GM18505 (cell line): ENCODE data around the gene ENPP5.

ENCODE experiments used
- ATAC-seq: cut with Tn5 transposase; IDR thresholded peaks from one replicate; pipeline ENCODE4 v1.9.1; 2021; ENCODE audit not compliant: unreplicated experiment
- POLR2A ChIP-seq: IDR thresholded peaks from 4 replicates; pipeline ENCODE4 v1.6.1; 2011; ENCODE audit warnings: borderline replicate concordance; ENCODE audit not compliant: insufficient read depth, insufficient read length; ENCODE audit errors: extremely low read depth

The ENPP5 gene

GRCh38 chr6:46170357-46171289 is at the start of gene ENPP5:
Gene ENPP5 (minus strand): TSS chr6:46170980. CDS start chr6:46168262, 2,718 bp downstream.
- peak; percentile 97 for ATAC-seq
- TF ChIP-seq POLR2A: no peak

GRCh38 chr6:46219661-46220060 is 48.9 kb upstream of the ENPP5 start:
- TF ChIP-seq POLR2A: no peak
- ATAC-seq: no peak

DNA sequence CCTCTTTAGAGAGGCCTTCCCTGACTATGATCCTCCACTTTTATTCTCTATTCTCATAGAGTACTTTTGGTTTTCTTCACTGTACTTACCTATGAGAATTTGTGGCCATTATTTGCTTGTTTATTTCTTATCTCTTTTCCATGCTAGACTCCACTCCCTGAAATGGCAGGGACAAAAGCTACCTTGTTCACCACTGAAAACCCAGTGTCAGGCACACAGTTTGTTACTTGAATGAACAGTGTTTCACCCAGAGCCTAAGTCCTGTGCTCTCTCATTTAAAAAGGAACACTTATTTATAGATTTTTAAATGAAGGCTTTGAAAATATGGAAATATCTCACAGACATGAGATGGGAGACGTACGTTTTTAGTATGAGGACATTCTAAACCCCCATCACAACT is 47.7 kb upstream of the ENPP5 start:
- no peak for ATAC-seq
- TF ChIP-seq POLR2A: no peak

DNA sequence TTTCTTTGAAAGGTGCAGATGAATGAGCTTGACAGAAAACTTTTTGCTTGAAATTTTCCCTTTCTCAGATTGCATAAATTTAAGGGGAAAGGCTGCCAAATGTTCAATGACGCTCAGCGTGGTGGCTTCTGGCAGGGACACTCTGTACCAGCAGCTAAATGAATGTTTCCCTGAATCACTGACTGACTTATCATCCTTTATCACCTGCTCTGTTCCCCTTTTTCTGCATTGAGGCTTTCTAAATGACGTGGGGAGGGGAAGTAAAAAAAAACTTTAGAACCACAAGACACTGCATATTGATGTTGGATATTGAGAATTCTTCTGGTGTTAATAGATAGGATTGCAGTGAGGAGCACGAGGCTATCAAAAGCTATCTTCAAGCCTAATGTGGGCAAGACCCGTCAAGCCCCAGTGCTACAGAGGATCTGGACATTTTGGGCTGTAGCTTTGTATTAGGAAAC is 46.9 kb upstream of the ENPP5 start:
- peak; percentile 71 for ATAC-seq
- TF ChIP-seq POLR2A: no peak

DNA sequence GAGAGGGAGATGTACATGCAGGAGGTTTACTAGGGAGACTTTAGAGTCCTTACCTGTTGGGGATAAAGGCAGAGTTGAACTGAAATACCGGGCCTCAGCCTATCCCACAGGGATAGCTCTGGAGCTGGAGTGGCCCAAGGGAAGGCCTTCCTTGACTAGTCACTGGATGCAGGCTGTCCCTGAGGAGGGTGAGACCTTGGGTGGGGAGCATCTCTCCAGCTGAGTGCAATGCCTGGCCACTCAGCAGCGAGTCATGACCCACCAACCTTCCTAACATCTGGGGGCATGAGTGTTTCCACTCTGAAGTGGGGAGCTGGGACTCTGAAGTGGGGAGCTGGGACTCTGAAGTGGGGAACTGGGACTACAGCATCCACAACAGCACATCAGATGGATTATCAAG is 46.1 kb upstream of the ENPP5 start:
- ATAC-seq: no peak
- no peak for TF ChIP-seq POLR2A

- no peak for TF ChIP-seq POLR2A
- no peak for ATAC-seq
Measured at GRCh38 chr6:46215777-46216176, 45.0 kb upstream of the ENPP5 start.

DNA sequence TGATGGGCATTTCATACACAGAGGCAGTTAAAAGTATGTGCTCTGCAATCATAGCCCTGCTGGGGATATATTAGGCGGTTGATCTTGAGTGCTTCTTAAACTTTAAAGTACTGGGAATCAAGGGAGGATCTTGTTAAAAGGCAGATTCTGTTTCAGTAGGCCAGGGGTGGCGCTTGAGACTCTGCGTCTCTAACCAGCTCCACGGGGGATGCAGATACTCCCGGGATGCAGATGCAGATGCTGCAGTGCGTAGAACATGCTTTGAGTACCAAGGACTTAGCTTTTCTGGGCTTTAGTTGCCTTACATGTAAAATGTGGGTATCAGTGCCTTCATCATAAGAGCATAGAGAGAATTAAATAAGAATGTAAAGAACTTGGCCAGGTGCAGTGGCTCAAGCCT is 44.4 kb upstream of the ENPP5 start:
- no peak for TF ChIP-seq POLR2A

DNA sequence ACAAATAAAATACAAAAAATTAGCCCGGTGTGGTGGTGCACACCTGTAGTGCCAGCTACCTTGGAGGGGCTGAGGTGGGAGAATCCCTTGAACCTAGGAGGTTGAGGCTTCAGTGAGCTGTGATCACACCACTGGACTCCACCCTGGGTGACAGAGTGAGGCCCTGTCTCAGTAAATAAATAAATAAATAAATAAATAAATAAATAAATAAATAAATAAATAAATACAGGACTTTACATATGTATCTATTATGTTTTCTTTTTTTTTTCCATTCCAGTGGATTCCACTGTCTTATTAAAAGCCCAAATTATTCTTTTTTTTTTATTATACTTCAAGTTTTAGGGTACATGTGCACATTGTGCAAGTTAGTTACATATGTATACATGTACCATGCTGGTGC is 41.1 kb upstream of the ENPP5 start:
- ATAC-seq: no peak
- no peak for TF ChIP-seq POLR2A

More for the DNA sequence above, 44.4 kb upstream of the ENPP5 start:
- ATAC-seq: no peak

GRCh38 chr6:46210294-46210693 is 39.5 kb upstream of the ENPP5 start:
- no peak for TF ChIP-seq POLR2A
- no peak for ATAC-seq

DNA sequence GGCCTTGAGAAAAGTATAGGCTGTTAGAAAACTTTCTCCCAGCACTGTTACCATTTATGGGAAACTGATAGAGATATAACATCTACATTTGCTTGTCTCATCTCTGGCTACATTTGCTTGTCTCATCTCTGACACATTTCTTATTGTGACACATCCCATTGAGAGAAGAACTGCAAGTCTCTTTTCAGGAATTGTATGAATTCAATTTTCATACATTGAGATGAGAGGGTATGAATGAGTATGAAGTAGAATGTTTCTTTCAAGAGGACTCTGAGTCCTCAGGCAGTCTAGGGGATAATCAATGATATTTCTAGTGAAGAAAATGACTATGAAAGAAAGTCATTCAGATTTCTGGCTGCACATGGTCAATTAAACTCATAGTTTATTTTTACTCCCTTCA is 37.5 kb upstream of the ENPP5 start:
- ATAC-seq: no peak
- no peak for TF ChIP-seq POLR2A

DNA sequence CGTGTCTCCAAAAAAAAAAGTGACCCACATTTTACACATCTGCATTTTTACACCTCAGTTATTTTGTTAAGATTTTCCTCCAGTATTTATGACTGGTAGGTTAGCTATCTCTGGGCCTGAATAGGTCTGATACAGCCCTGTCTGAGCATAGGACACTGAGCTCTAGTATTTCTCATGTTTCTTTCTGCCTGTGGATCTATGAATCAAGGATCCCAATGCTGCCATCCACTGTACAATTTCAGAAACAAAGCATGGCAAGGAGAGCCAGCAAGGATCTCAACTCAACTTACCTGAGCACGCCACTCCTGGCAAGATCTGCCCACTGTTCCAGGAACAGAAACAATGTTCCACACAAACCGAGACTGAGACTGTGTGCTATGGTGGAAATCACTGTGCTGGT is 36.4 kb upstream of the ENPP5 start:
- no peak for TF ChIP-seq POLR2A

DNA sequence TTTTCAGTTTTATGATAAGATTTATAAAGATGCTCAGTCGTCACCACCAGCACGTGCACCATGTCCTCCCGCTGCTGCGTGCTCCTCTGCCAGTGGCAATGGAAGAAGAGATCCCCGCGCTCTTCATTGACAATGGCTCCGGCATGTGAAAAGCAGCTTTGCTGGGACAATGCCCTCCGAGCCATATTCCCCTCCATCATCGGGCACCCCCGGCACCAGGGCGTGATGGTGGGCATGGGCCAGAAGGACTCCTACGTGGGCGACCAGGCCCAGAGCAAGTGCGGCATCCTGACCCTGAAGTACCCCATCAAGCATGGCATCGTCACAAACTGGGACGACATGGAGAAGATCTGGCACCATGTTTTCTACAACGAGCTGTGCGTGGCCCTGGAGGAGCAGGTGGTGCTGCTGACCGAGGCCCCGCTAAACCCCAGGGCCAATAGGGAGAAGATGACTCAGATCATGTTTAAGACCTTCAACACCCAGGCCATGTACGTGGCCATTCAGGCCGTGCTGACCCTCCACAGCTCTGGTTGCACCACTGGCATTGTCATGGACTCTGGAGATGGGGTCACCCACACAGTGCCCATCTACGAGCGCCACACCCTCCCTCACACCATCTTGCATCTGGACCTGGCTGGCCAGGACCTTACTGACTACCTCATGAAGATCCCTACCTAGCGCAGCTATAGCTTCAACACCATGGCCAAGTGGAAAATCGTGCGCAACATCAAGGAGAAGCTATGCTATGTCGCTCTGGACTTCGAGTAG is 34.3 kb upstream of the ENPP5 start:
- ATAC-seq: no peak
- TF ChIP-seq POLR2A: no peak

More for the DNA sequence above, 36.4 kb upstream of the ENPP5 start:
- no peak for ATAC-seq

DNA sequence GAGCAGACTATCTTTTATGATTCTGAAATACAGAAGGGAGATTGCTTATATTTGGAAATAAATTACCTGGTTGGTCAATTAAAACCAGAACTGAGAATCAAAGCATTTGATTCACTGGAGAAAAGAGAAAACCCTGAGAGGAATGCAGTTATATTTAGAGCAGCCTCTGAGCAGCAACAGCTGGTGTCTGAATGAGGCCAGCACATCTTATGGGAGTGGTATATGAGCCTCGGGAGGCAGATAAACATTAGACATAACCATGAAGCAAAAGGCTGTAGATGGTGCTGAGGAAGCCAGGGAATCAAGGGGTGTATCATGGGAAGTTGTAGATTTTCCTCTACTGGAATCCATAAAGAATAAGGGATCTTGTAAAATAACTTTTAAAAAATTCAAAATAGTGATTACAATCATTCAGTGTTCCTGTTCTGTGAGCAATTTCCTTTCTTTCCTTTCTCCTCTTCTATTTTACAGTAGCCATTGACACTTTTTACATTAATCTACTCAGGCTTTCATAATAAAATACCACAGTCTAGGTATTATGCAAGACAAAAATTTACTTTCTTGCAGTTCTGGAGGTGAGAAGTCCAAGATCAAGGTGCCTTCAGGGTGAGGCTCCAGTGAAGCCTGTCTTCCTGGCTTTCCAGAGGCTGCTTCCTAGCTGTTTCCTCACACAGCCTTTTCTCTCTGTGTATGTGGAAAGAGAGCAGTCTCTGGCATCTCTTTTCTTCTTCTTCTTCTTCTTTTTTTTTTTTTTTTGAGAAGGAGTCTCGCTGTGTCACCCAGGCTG is 32.8 kb upstream of the ENPP5 start:
- TF ChIP-seq POLR2A: no peak
- no peak for ATAC-seq
